Measurements from ENCODE around the gene KLF15.

GRCh38 chr3:126391631-126392030 is 34.4 kb upstream of the KLF15 start:
- TF ChIP-seq, protein P1, sequence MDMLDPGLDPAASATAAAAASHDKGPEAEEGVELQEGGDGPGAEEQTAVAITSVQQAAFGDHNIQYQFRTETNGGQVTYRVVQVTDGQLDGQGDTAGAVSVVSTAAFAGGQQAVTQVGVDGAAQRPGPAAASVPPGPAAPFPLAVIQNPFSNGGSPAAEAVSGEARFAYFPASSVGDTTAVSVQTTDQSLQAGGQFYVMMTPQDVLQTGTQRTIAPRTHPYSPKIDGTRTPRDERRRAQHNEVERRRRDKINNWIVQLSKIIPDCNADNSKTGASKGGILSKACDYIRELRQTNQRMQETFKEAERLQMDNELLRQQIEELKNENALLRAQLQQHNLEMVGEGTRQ (CRISPR knock-in tag; IDR thresholded peaks at IDR 0.05), result no peak
- no peak for TF ChIP-seq ZNF277 (CRISPR knock-in tag; IDR thresholded peaks at IDR 0.05; ENCODE audit: borderline replicate concordance)
- no peak for TF ChIP-seq ZNF707 (CRISPR knock-in tag; conservative IDR thresholded peaks at IDR 0.05)
- TF ChIP-seq CTCF (IDR thresholded peaks at IDR 0.05 in 2 of 3, conservative IDR thresholded peaks at IDR 0.05 in 1 of 3; ENCODE audit: insufficient read depth in 2 of 3, low read depth in 1 of 3, low read length in 3 of 3), result no peak
- TF ChIP-seq SMC3 (conservative IDR thresholded peaks at IDR 0.05; ENCODE audit: insufficient read depth, low read depth, low read length), result no peak
- no peak for TF ChIP-seq TRIM25 (IDR thresholded peaks at IDR 0.05; ENCODE audit: borderline replicate concordance)
- TF ChIP-seq COPS2 (conservative IDR thresholded peaks at IDR 0.05), result no peak
- TF ChIP-seq ETV1 (tag; conservative IDR thresholded peaks at IDR 0.05; ENCODE audit: low read depth), result no peak
- TF ChIP-seq, protein P2, sequence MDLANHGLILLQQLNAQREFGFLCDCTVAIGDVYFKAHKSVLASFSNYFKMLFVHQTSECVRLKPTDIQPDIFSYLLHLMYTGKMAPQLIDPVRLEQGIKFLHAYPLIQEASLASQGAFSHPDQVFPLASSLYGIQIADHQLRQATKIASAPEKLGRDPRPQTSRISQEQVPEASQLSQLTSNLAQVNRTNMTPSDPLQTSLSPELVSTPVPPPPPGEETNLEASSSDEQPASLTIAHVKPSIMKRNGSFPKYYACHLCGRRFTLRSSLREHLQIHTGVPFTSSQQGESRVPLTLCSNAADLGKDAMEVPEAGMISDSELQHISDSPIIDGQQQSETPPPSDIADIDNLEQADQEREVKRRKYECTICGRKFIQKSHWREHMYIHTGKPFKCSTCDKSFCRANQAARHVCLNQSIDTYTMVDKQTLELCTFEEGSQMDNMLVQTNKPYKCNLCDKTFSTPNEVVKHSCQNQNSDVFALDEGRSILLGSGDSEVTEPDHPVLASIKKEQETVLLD (IDR thresholded peaks at IDR 0.05), result no peak
- TF ChIP-seq EP300 (IDR thresholded peaks at IDR 0.05; ENCODE audit: low read length), result no peak
- TF ChIP-seq, protein P3, sequence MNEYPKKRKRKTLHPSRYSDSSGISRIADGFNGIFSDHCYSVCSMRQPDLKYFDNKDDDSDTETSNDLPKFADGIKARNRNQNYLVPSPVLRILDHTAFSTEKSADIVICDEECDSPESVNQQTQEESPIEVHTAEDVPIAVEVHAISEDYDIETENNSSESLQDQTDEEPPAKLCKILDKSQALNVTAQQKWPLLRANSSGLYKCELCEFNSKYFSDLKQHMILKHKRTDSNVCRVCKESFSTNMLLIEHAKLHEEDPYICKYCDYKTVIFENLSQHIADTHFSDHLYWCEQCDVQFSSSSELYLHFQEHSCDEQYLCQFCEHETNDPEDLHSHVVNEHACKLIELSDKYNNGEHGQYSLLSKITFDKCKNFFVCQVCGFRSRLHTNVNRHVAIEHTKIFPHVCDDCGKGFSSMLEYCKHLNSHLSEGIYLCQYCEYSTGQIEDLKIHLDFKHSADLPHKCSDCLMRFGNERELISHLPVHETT (CRISPR knock-in tag; conservative IDR thresholded peaks at IDR 0.05 in 1 of 2, IDR thresholded peaks at IDR 0.05 in 1 of 2), result no peak
- TF ChIP-seq, protein P4, sequence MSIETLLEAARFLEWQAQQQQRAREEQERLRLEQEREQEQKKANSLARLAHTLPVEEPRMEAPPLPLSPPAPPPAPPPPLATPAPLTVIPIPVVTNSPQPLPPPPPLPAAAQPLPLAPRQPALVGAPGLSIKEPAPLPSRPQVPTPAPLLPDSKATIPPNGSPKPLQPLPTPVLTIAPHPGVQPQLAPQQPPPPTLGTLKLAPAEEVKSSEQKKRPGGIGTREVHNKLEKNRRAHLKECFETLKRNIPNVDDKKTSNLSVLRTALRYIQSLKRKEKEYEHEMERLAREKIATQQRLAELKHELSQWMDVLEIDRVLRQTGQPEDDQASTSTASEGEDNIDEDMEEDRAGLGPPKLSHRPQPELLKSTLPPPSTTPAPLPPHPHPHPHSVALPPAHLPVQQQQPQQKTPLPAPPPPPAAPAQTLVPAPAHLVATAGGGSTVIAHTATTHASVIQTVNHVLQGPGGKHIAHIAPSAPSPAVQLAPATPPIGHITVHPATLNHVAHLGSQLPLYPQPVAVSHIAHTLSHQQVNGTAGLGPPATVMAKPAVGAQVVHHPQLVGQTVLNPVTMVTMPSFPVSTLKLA (conservative IDR thresholded peaks at IDR 0.05), result no peak
